Measurements from ENCODE around the gene PSME2.

The PSME2 gene, protein sequence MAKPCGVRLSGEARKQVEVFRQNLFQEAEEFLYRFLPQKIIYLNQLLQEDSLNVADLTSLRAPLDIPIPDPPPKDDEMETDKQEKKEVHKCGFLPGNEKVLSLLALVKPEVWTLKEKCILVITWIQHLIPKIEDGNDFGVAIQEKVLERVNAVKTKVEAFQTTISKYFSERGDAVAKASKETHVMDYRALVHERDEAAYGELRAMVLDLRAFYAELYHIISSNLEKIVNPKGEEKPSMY

GRCh38 chr14:24146453-24146977, at the start of gene PSME2:
PSME2 (minus strand) TSS chr14:24146610; CDS start chr14:24146581, 29 bp downstream.
- DNase-seq: peak; percentile 96

DNA sequence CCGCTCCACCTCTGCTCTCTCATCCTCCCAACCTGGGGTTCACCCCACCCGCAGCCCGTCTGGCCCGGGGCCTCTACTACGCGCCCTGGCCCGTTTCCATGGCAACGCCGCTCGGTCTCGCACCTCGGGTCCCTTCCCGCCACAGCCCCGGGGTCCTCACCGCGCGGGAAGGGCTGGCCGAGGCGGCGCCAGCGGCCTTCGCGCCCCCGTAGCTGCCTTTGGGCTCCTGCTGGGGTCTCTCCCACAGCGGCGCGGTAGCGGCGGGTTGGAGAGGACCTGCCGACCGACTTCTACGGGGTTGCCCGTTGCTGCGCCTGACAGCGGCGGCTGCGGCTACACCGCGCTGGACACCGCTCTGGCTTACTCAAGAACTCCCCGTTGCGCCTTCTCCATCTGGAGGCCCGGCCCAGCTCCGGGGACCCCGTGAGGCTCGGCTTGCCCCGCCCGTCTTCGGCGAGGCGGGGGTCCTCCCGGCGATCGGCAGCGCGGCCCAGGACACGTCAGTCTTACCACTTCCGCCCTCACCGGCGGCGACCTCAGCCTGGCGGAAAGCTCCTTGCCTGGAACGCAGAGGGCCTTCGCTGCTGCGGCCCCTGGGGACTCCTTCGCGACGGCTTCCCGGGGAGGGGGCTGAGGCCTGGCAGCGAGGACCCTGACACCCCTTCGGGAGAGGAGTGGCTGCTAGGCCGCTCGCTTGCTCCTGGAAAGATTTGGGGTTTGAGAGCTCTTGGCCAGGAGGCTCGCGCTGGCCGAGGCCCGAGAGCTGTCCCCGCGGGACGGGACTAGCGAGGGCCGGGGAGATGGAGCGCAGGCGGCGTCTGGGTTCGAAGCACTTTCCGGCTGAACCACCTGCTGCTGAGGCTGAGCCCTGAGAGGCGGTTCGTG, 49.0 kb upstream of the PSME2 start, which contains the start of gene TM9SF1:
TSS of gene TM9SF1 (minus strand) at position 256 of the 885 bp plus-strand sequence. CDS start 422 bp downstream, outside the sequence.
- peak; percentile 91 for DNase-seq

DNA sequence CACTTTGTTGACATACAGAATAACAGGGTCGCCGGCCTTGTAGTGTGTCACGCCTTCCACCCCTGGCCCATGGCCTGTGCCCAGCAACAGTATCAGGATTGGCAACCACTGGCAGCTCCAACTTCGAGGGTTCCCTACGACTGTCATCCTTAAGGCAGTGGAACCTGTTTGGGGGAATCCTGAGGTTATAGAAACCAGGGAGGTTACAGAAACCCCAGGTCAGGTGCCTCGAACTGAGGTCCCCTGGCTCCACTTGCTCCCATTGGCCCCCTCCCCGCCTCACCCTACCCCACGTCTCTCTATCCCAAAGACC, 48.4 kb upstream of the PSME2 start:
- DNase-seq: no peak

DNA sequence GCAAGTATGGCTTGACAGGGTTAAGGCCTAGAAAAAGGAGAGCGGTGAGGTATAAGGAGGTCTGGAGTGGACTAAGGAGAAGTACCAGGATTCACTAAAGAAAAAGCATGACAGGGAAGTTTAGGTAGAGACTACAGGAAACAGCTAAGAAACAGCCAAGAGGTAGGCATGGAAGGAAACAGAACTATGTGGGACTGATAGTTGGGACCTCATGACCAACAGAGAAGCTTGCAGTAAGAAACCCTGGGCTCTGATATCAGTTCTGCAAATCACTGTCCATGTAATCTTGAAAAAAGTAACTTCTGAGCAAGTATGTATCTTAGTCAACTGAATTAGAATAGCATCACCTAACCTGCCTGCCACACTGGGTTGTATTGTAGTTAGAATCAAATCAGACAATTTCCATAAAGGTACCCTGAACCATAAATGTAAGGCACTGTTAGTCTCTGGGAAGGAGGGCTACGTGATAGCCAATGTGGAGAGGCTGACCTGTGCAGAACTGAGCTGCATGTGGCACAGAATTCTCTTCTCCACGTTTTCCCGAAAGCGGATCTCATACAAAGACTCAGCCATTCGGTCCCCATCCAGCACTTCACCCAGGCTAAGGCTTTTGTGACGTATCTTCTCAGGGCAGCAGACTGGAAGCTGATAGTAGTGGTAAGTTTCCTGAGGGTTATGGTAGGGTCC, 47.9 kb upstream of the PSME2 start:
- no peak for DNase-seq

DNA sequence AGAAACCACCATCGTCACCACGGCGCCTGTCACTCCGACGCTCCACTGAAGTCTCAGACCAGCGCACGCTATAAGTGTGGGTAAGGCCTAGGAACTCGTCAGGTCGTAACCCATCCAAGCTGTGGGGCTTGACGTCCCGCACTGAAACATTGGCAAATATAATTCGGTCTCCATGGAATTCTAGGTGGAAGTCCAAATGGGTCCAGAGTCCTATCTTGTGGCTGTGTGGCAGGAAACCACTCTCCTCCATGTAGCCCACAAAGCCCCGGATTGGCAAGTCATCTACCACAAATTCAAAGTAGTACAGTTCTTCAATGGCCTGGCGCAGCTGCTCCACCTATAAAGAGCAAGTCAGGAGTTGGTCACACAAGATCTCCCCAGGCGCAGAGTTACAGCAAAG, 46.5 kb upstream of the PSME2 start:
- DNase-seq: no peak

- no peak for DNase-seq
Measured at GRCh38 chr14:24190416-24190815, 44.0 kb upstream of the PSME2 start.

- DNase-seq: no peak
Measured at GRCh38 chr14:24189460-24189859, 43.0 kb upstream of the PSME2 start.

GRCh38 chr14:24189059-24189375, 42.6 kb upstream of the PSME2 start:
- DNase-seq: no peak

DNA sequence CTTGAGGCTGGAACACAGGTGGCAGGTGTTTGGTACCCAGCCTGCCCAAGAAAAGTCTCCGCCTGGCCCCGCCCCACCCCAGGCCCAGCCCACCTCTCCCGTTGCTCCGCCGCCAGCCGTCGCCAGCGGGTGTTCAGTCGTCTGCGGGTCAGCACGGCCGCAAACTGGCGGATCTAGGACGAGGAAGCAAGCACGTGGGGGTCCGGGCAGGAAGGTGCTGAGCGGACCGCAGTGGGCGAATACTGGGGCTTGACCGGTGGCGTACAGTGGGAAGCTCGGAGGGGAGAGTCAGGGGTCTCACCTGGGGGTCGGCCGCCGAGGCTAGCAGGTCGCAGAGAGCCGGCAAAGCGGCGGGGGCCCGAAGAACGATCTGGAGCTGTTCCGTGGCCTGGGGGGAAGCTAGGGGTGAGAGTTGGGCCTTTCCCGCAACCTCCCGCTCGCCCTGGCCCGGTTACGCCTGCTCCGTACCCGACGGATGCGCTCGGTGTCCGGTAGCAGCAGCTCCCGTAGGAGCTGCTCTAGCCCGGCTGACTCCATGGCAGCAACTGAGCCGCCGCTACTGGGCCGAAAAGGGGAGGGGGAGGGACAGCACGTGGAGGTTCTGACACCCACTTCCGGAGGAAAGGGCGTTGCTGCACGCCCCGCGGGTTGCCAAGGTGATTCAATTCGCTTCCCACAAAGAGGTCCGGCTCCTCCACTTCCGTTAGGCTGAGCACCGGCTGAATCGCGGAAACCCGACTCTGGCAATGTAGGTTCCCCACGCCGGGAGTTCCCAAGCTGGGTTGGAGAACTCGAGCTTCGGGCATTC, 42.0 kb upstream of the PSME2 start, which contains the start of gene IPO4:
TSS of gene IPO4 (minus strand) at position 566 of the 808 bp plus-strand sequence. CDS start at position 537, 29 bp downstream.
- peak; percentile 97 for DNase-seq

GRCh38 chr14:24187539-24187915, 41.1 kb upstream of the PSME2 start:
- no peak for DNase-seq

DNA sequence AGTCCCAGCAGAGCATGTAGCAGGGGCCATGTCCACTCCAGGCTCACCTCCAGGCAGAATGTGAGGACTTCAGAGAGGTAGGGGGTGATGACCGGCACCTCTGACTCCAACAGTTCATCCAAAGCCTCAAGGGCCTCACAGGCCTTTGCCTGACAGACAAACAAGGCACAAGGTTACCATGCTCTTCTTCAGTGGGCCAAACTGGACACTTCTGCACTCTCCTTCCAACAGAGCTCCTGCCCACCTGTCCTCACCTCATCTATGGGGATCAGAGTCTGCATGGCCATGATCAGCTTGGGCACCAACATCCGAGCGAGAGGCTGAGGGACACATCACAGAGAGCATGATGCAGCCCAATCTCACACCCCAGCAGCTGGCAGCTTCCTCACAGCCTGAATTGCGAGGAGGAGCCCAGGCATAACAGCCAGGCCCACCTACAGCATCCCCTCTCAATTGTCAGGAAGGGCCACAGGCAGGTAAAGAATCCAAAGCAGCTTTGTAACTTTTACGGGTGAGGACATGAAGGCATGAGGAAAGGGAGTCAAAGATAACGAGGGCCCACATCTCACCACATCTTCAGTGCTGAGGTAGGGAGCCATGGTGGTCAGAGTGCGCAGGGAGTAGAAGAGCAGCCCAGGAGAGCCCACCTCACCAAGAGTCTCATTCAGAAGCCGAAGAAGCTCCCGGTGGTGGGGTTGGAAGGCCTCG, 40.6 kb upstream of the PSME2 start:
- DNase-seq: no peak

DNA sequence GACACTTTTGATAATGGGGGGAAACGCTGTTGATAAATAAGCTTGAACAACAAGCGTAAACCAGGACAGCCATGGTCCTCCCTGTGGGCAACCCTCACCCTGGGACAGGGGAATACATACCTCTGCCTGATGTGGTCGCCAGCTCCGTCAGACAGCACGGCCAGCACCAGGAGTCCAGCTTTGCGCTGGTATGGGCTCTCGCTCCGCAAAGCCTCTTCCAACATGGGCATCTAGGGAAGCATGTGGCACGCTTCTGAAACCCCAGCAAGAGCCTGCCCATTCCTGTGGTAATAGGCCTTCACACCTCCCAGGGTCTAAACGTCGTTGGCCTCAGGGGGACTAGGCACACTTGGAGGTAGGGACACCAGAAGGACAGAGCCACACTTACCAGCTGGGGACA, 39.3 kb upstream of the PSME2 start:
- no peak for DNase-seq

DNA sequence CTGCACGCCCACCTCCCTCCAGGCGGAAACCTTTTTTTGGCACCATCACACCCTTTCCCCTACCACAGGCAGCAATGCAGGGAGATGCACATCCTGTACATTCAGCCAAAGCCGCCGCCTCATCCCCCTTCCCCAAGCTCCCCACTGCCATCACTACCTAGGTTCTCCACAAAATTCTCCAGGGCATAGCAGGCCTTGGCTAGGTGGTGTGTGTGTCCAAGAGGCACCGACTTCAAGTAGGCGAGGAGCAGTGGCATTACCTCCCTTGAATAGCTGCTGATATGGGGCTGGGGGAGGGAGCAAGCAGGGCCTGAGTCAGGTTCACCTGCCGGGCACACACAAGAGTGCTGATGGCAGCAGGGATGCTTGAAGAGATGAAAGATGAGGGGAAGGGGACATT, 38.6 kb upstream of the PSME2 start:
- no peak for DNase-seq

- no peak for DNase-seq
Measured at GRCh38 chr14:24184104-24184970, 37.9 kb upstream of the PSME2 start.

GRCh38 chr14:24183014-24183481, 36.6 kb upstream of the PSME2 start:
- DNase-seq: no peak

- no peak for DNase-seq
Measured at GRCh38 chr14:24182110-24182882, 35.9 kb upstream of the PSME2 start.

DNA sequence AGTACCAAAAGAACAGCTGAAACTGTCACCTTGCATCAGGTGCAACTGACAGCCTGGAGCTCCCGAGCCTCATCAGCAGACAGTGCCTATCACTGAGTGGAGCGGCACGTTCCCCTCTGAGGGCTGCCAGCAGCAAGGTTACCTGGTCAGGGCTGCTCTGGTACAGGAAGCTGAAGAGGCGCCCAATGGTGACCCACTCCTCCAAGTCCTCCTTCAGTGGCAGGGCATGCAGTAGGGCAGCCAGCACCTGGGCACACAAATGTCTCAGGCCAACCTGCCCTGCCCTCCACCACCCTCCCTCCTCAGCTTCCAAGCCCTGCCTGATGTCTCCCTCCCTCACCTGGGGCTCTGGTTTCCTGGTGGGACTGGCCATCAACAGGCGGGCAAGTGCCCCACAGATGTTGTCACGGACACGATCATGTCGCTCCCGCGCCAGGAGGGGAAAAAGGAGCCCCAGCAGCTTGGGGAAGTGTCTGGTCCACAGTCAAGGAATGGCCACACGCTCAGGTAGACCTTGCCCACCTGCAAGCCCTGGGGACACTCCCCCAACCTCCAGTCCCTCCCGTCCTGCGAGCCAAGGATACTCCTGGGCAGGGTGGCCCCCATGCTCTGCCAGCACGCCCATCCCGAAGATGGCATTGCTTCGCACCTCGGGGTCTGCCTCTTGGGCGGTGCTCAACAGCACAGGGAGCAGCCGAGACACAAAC, 35.1 kb upstream of the PSME2 start:
- no peak for DNase-seq

- no peak for DNase-seq
Measured at GRCh38 chr14:24179961-24180796, 33.8 kb upstream of the PSME2 start.
